Stimulated activated CD4-positive, alpha-beta T cell treated with anti-CD3 and anti-CD28 coated beads, Interleukin-12 subunit alpha, Interleukin-12 subunit beta, amount 100 ng/mL, for 4 hours (primary cell): ENCODE results near the gene CYP26B1.
A peak's percentile ranks its signal among the peaks of the same experiment; 100 is the strongest.

Experiments
- DNase-seq: peaks from one replicate; pipeline ENCODE4 v3.0.0-alpha.2; 2020

CYP26B1 gene

DNA sequence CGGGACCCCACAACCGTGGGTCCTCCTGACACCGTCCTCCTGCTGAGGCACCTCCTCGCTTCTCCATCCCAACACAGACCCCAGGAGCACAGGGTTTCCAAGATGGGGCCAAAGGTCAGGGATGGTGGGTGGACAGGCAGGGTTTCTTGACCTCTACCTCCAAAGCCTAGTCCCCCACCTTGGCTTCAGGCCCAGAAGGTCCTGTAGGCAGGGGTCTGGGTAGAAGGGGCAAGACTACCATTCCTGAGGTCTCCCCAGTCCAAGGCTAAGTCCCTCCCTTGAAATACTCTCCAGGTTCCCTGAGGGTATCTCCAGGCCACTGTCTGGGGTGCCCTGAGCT is 7.1 kb downstream of the CYP26B1 start:
- no peak for DNase-seq

DNA sequence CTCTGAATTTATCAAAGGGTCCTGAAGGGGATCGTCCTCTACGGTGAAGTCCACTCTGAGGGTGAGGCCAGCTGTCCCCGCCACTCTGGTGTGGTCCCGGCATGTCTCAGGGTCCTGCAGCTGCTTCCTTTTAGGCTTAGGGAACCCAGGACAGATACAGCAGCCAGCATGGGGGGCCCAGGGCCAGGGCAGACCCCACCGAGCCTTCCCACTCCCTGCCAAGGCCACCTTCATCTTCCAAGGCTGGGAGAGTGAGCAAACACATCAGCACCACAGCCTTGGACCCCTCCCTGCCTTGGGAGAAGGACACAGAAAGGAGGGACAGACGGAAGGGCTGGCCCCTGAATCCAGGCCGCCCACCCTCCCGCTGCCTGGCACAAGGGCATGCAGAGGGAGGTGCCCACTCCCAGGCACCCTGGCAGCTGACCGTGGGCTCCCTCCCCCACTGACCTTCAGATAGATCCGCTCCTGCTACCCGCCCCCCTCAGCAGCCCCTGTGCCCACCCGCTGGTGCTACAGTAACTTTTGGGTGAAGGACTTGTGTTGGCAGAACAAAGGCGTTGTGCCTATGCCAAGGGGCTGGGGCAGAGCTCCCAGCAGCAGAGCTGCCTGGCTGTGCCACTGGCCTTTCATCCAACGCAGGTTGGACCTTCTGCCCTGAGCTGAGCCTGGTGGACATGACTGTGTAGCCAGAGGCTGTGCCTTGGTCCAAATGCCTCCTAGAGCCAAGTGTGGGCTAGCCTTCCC is 7.6 kb downstream of the CYP26B1 start:
- no peak for DNase-seq

DNA sequence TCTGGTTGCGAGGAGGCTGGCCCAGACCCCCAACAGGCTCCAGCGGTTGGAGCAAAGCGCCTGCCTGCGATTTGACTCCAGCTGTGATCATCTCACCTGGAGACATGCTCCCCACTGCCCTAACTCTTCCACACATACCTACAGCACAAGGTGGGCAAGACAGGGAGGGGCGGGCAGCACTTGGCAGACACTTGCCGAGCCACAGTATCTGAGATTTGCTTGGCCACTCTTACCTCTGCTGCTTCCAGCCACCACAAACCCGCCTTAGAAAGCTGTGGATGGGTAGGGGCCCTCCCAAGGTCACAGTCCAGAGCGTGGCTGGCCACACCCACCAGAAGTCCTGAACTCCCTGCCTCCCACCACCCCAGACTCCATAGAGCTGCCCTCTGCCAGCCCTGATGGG is 8.2 kb downstream of the CYP26B1 start:
- no peak for DNase-seq

GRCh38 chr2:72138921-72139381 is 8.7 kb downstream of the CYP26B1 start:
- no peak for DNase-seq

GRCh38 chr2:72138011-72138881 is 9.4 kb downstream of the CYP26B1 start:
- DNase-seq, result no peak

- peak; percentile 67 for DNase-seq
These were observed 10.1 kb downstream of the CYP26B1 start for GRCh38 chr2:72137498-72138010.

- no peak for DNase-seq
These were observed 10.6 kb downstream of the CYP26B1 start for GRCh38 chr2:72136933-72137497.

GRCh38 chr2:72136331-72136730 is 11.3 kb downstream of the CYP26B1 start:
- no peak for DNase-seq

- no peak for DNase-seq
These were observed 11.7 kb downstream of the CYP26B1 start for GRCh38 chr2:72135921-72136320.

DNA sequence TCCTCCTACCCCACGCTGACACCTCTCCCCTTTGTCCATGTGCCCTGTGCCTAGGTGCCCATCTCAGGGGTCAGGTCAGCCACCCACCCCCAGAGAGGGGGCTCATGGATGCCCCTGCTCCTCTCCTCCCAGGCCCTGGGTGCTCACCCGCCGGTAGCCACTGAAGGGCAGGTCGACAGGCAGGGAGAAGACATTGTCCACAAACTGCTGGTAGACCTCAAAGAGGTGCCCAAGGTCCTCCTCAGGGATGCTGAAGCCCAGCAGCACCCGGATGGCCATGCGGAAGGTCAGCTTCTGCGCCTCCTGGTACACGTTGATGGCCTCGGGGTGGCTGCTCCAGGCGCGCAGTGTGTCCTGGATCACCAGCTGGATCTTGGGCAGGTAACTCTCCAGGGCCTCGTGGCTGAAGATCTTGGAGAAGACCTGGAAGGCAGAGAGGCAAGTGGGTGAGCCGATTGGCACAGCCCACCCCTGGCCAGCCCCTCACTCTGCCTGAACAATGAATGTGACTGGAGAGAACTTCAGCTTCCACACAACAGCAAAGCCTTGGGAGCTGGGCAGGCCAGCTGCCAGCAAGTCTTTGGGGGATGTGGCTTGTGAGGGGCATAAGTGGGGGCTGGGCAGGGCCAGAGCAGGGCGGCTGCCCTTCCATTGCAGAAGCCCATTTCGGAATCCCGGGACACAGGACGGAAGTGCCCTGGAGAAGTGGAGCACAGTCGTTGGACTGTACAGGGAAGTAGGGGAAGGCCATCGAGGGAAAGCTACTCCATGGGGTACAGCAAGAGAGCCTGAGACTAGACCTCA is 12.5 kb downstream of the CYP26B1 start:
- no peak for DNase-seq

DNA sequence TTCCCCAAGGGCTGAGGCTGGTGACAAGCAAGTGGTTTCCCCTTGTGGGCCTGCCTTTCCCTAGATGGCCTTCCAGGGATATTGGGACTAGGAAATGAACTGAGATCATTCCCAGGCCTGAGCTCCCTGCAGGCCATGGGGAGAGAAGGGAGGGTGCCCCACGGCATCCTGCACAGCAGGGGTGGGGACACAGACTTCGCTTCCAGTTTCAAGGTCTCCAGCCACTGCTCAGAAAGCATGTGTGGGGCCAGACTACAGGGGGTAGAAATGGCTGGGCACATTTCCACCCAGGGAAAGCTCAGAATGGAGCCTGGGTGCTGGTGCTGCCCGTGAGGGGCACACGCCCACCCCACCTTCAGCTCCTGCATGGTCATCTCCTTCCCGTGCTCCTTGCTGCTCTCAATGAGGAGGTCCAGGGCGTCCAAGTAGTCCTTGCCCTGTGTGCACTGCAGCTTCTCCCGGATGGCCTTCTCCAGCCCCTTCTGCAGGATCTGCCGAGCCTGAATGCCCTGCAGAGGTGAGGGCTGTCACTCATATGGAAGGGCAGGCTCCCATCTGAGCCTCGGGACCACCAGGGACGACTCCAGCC is 13.2 kb downstream of the CYP26B1 start:
- DNase-seq, result no peak

DNA sequence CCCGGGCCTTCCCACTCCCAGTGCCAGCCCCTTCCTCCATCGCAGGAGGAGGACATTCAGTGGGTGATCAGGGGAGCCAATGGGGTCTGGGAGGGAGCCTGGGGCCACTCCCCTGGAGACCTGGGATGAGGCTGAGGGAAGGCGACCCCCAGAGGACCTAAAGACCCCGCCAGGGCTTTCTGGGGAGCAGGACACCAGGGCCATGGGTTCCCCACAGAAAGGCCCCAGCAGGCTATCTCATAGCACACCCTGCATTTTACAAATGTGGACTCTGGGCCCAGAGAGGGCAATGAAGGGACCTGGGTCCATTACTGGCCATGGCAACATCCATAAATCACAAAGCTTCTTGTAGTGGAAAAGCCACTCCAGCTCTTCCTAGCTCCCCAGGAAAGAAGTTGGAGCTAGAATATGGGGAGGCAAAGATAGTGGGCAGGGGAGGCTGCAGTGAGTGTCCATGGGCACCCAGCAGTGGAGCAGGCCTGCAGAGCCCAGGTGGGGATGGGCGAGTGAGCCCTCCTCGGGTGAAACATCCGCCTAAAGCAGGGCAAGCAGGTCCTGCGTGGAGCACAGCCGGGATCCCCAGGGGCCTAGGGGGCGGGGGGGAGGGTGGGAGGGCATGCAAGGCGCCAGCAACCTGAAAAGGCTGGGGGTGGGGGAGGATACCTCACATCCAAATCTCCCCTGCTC is 13.8 kb downstream of the CYP26B1 start:
- DNase-seq, result no peak

DNA sequence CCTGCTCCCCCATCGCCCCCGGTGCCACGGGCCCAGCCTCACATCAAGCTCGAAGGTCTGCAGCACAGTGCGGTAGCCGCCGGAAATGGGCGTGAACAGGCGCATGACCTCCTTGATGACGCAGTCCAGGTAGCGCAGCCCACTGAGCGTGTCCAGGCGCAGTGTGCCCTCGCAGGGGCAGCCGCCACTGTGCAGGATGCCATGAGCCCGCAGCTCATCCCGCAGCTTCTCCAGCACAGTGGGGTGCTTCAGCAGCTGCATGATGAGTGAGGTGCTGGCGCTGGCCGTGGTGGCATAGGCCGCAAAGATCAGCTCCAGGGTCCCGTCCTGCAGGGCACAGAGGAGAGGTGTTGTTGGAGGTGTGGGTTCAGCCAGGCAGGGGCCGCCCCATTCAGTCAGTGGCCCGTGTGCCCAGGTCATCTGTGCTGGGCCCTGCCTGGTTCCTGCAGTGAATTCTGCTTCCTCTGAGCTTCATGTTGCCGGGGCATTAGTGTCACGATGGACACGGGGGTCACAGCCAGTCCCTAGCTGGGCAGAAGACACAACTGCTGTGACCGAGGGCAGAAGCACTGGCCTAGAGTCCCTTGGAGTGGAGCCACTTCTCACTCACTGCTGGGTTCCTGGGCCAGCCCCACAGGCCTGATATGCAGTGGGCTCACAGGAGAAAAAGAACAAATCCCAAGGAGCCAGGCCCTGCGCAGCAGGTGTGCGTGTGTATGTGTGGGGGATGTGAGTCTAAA is 14.5 kb downstream of the CYP26B1 start:
- DNase-seq, result no peak

GRCh38 chr2:72131916-72132841 is 15.5 kb downstream of the CYP26B1 start:
- DNase-seq, result no peak

- no peak for DNase-seq
These were observed 16.2 kb downstream of the CYP26B1 start for GRCh38 chr2:72131371-72131891.

GRCh38 chr2:72130659-72131360 is 16.9 kb downstream of the CYP26B1 start:
- no peak for DNase-seq

DNA sequence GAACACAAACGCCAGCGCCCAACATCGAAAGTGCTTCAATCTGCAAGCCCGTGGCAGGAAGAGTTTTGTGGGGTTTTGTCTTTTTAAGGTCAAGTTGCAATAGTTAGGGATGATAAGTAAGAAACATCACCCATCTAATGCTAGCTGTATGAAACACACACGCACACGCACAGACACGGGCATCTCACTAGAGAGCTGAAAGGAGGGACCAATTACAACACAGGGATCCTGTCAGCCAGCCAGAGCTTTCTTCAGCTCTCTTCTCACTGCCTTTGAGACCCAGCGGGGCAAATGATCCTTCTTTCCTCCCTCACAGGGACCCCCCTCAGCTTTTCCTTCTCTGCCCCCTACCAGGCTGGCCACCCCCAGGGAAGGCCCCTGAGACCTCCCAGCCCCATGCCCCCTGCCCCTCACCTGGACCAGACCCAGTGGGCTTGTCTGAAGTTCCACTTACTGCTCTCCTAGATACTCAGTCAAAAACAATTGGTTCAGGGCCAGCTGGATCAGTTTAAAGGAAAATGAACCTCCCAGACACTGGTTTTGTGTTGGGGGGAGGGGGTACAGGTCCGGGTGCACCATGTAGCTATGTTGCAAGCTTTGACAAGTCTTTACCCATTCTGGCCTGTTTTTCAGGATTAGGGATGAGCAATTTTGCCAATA is 17.9 kb downstream of the CYP26B1 start:
- no peak for DNase-seq

- DNase-seq, result no peak
These were observed 18.8 kb downstream of the CYP26B1 start for GRCh38 chr2:72128843-72129227.
